Stimulated activated CD4-positive, alpha-beta T cell treated with anti-CD3 and anti-CD28 coated beads, Interleukin-4, amount 100 ng/mL, for 1 hour (primary cell): ENCODE data around the gene RAD52.

Experiments
- DNase-seq: peaks from one replicate; pipeline ENCODE4 v3.0.0-alpha.2; 2020

RAD52 gene

GRCh38 chr12:912466-913235 is 36.8 kb downstream of the RAD52 start:
- DNase-seq = no peak

GRCh38 chr12:911191-911826 is 38.2 kb downstream of the RAD52 start:
- no peak for DNase-seq

DNA sequence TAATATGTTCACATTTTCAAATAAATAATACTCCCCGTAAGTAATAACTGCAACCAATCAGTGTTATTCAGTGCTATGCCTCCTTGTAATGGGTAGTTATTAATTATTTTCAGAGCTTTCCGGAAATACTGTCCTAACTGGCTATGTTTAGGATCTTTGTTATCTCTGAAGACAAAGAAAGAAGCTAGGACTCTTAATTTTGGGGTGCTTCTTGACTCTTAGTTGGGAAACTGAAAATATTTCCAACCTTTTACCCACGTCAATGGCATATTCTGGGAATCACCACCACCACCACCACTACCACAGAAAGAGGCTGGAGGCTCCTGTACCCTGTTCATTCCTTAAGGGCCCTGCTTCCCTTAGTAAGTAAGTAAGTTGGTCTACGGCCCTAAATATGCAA is 39.1 kb downstream of the RAD52 start:
- no peak for DNase-seq

DNA sequence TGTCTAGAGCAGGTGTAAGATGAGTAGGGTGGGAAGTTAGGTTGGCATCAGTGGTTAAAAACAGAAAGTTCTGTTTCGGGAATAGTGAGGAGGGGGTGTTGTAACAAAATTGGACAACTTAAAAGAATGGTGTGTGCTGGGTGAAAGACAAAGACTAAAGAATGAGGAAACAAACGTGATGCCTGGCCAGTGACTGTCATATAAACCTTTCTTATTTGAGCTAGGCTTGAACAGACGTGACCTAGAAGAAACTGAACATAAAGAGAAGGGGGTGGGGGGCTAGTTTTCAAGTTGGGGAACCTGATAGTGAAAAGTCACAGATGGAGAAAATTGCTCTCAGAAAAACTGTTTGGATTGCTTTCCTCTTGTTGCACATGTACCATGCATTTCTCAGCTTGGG is 39.6 kb downstream of the RAD52 start:
- no peak for DNase-seq

DNA sequence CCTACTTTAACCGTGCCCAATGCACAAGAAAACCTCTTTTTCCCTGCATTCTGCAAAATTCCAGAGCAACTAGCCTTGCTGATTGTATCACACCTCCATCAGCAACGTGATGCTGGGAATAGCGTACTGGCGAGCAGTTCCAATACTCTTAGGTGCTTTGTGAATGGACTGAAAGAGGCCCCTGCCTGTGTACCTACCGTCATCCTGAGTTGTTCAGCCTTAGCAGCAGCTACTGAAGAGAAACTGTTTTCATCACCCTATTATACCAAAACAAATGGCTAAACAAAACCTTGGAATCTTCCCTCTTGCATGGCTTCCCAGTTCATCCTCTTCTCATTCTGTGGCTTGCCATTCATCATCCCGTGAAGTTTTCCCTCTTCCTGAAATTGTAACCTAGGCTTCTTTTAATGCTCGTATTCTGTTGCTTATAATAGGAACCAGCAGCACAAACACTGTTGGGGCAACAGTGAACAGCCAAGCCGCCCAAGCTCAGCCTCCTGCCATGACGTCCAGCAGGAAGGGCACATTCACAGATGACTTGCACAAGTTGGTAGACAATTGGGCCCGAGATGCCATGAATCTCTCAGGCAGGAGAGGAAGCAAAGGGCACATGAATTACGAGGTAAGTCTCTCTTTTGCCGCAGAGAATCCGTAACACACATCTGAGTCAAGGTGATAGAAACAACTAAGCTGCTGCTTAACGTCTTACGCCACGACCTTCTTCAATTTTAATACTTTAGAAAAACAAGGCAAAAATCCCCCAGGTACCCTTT is 41.9 kb downstream of the RAD52 start:
- no peak for DNase-seq

- DNase-seq = no peak
Observed at GRCh38 chr12:906062-906585, 43.4 kb downstream of the RAD52 start.

DNA sequence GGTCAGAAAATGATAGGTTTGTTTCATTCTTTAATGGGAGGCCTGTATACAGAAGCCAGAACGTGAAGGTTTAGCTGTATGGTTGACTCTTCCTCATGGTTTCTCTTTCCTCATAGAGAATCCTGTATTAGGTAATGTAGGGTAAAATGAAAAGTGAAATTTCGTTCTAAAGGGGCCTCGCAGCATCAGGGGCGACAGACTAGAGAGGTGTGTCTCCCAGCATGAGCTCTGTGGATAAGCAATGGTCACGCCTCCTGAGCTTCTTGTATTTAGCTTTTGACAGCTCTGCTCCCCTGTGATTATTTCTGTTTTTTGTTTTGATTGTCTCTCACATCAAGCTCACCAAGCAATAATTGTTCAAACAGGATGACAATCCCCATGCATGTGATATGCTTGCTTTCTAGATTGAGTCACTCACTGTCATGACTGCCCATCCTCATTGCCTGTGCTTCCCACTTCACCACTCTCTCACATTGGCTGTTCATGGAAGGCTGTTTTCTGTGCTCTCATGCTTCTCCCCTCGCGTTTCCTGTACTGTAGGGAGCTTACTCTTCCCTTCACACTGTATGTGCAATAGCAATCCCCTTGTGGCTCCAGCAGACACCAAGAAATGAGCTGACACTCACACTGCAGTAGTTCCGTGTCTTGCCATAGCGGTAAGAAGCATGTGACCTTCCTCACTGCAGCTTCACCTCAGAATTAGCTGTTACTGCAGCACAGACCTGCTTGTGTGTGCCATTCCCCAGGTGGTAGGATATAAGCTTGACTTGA is 44.0 kb downstream of the RAD52 start:
- DNase-seq = no peak

GRCh38 chr12:904010-904414 is 45.5 kb downstream of the RAD52 start:
- no peak for DNase-seq

- DNase-seq = no peak
Observed at GRCh38 chr12:903055-903454, 46.4 kb downstream of the RAD52 start.

- DNase-seq = no peak
Observed at GRCh38 chr12:902581-902980, 46.9 kb downstream of the RAD52 start.

GRCh38 chr12:897386-897785 is 52.1 kb downstream of the RAD52 start:
- no peak for DNase-seq

GRCh38 chr12:896031-896430 is 53.5 kb downstream of the RAD52 start:
- DNase-seq = no peak

DNA sequence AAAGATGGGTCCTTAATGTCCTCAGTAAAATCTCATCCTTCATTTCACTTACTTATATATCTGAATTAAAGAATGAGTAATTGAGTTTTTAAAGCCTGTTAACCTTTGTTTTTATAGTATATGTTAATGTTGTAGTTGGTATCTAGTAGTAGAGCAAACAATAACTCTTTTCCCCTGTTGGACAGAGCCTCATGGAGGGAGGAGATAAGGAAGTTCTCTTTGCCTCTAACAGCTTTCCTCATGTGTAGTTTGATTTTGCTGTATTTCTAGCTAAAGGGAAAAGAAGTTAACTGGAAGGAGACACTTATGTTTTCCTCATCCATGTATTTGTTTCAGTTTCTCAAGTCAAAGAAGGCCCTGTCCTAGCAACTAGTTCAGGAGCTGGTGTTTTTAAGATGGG is 55.3 kb downstream of the RAD52 start:
- no peak for DNase-seq

DNA sequence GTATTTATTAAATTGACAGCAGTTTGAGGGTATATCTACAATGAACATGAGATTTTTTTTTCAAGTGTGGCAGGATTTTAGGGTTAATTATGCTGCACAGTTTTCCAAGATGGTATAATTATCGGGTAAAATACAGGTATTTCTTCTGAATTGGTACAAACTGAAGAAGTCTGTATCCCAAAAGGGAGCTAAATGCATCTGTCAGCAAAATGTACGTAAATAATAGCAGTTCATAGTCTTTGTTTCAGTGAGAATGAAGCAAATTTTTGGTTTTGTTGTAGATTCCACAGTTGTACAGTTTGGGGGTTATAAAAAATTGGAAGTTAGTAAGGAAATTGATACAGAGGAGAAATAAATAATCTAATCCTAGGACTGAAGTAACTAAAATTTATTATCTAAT is 63.3 kb downstream of the RAD52 start:
- DNase-seq = no peak

- no peak for DNase-seq
Observed at GRCh38 chr12:885701-886100, 63.8 kb downstream of the RAD52 start.

DNA sequence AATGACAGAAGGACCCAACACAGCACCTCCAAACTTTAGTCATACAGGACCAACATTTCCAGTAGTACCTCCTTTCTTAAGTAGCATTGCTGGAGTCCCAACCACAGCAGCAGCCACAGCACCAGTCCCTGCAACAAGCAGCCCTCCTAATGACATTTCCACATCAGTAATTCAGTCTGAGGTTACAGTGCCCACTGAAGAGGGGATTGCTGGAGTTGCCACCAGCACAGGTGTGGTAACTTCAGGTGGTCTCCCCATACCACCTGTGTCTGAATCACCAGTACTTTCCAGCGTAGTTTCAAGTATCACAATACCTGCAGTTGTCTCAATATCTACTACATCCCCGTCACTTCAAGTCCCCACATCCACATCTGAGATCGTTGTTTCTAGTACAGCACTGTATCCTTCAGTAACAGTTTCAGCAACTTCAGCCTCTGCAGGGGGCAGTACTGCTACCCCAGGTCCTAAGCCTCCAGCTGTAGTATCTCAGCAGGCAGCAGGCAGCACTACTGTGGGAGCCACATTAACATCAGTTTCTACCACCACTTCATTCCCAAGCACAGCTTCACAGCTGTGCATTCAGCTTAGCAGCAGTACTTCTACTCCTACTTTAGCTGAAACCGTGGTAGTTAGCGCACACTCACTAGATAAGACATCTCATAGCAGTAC is 64.6 kb downstream of the RAD52 start:
- no peak for DNase-seq

- no peak for DNase-seq
Observed at GRCh38 chr12:880656-881055, 68.8 kb downstream of the RAD52 start.

DNA sequence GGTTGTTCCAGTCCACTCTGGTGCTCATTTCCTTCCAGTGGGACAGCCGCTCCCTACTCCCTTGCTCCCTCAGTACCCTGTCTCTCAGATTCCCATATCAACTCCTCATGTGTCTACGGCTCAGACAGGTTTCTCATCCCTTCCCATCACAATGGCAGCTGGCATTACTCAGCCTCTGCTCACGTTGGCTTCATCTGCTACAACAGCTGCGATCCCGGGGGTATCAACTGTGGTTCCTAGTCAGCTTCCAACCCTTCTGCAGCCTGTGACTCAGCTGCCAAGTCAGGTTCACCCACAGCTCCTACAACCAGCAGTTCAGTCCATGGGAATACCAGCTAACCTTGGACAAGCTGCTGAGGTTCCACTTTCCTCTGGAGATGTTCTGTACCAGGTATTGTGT is 69.9 kb downstream of the RAD52 start:
- no peak for DNase-seq

DNA sequence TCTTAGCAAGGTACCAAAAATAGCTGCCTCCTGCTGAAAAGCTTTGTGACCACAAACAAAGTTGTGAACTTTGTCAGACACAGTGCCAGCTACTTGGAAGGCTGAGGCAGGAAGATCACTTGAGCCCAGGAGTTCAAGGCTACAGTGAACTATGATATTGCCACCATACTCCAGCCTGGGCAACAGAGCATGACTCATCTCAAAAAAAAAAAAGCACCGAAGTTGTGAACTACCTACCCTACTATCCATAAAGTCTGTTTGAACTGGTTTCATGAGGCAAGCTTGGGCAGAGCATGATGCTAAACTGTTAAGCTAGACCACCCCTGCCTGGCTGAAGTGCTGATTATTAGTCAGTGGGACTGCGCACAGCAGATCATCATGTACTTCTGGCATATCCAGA is 75.5 kb downstream of the RAD52 start:
- DNase-seq = no peak

DNA sequence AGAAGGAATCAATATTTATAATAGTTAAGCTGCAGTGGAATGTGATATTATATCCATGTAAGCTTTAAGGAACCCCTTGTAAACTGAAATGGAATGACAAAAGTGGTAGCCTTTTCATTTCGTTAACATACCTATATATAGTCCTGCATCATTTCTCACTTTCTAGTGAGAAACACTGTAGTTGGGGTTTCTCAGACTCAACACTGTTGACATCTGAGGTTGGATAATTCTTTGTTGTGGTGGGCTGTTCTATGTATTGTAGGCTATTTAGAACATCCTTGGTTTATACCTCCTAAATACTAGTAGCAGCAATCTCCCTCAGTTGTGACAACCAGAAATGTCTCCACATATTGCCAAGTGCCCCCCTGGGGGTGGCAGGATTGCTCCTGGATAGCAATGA is 79.1 kb downstream of the RAD52 start:
- DNase-seq = no peak

- no peak for DNase-seq
Observed at GRCh38 chr12:868722-869121, 80.8 kb downstream of the RAD52 start.

DNA sequence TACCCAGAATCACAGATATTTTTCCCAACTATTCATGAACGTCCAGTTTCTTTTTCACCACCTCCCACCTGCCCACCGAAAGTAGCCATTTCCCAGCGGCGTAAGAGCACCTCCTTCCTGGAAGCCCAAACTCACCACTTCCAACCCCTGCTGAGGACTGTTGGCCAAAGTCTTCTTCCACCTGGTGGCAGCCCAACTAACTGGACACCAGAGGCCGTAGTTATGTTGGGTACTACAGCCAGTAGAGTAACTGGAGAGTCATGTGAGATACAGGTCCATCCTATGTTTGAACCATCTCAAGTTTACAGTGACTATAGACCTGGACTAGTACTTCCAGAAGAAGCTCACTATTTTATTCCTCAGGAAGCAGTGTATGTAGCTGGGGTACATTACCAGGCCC is 81.6 kb downstream of the RAD52 start:
- no peak for DNase-seq
